IPS-18a (cell line): Measurements from ENCODE around the gene SLC2A6.
A peak's percentile ranks its signal among the peaks of the same experiment; 100 is the strongest.

Experiments
- H3K27ac ChIP-seq: one replicate; pipeline ENCODE4 v1.5.1; 2013; ENCODE audit warnings: low read length
- H3K27me3 ChIP-seq: one replicate; pipeline ENCODE4 v1.6.1; 2013; ENCODE audit warnings: mild to moderate bottlenecking, low read length; ENCODE audit not compliant: control insufficient read depth, insufficient read depth
- H3K36me3 ChIP-seq: one replicate; pipeline ENCODE4 v1.6.1; 2013; ENCODE audit warnings: low read depth, low read length; ENCODE audit not compliant: control insufficient read depth
- H3K4me1 ChIP-seq: one replicate; pipeline ENCODE4 v1.6.1; 2013; ENCODE audit warnings: low read depth, low read length; ENCODE audit not compliant: control insufficient read depth
- H3K4me3 ChIP-seq: one replicate; pipeline ENCODE4 v1.5.1; 2013; ENCODE audit warnings: low read length
- H3K9ac ChIP-seq: one replicate; pipeline ENCODE4 v1.6.1; 2013; ENCODE audit warnings: mild to moderate bottlenecking, low read length, moderate library complexity
- H3K9me3 ChIP-seq: one replicate; pipeline ENCODE4 v1.6.1; 2013; ENCODE audit warnings: low read depth, low read length; ENCODE audit not compliant: control insufficient read depth

Gene SLC2A6, protein sequence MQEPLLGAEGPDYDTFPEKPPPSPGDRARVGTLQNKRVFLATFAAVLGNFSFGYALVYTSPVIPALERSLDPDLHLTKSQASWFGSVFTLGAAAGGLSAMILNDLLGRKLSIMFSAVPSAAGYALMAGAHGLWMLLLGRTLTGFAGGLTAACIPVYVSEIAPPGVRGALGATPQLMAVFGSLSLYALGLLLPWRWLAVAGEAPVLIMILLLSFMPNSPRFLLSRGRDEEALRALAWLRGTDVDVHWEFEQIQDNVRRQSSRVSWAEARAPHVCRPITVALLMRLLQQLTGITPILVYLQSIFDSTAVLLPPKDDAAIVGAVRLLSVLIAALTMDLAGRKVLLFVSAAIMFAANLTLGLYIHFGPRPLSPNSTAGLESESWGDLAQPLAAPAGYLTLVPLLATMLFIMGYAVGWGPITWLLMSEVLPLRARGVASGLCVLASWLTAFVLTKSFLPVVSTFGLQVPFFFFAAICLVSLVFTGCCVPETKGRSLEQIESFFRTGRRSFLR

DNA sequence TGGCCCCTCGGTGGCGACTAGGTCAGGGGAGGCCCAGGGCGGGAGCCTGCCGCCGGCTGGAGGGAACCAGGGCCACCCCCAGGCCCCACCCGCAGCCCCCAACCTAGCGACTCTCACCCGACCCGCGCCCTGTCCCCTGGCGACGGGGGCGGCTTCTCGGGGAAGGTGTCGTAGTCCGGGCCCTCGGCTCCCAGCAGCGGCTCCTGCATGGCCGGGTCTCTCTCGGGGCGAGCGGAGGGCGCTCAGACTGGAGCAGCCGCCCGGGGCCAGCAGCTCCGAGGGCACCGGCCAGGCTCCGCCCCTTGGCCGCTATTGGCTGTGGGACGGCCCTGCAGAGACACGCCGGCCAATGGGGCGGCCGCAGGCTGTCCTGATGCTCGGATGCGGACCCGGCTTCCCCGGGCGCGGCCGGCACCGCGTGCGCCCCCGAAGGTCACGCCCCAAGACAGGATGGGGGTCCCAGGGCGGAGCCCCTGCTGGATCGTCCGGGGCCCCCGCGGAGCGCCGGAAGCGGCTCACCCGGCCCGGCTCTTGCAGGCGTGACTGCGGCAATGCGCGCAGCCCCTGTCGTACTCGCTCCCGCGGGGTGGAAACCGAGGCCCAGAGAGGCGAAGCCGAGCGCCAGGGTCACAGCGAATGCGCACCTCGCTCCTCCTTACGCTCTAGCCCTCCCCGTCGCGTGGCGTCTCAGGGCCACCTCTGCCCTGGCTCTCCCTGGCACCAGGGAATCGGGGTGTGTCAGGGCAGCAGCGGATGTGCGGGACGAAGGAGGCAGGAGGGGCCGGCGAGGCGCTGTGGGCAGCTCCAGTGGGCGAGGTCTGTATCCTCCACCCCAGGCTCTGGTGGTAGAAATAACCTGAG lies at the start of gene SLC2A6:
TSS of gene SLC2A6 (minus strand) at position 249 of the 861 bp plus-strand sequence. CDS start at position 209, 40 bp downstream.
- H3K9me3 ChIP-seq = no peaks in the 10 kb centered on the region
- H3K36me3 ChIP-seq = peaks cover 6% of the 10 kb centered on the region
- peaks cover 10% of the 10 kb centered on the region for H3K4me1 ChIP-seq
- H3K9ac ChIP-seq = peak within 1 kb of the TSS; percentile 54
- H3K4me3 ChIP-seq = peak within 1 kb of the TSS; percentile 64
- no peak within 1 kb of the TSS for H3K27ac ChIP-seq
- H3K27me3 ChIP-seq = peaks cover 6% of the 10 kb centered on the region

DNA sequence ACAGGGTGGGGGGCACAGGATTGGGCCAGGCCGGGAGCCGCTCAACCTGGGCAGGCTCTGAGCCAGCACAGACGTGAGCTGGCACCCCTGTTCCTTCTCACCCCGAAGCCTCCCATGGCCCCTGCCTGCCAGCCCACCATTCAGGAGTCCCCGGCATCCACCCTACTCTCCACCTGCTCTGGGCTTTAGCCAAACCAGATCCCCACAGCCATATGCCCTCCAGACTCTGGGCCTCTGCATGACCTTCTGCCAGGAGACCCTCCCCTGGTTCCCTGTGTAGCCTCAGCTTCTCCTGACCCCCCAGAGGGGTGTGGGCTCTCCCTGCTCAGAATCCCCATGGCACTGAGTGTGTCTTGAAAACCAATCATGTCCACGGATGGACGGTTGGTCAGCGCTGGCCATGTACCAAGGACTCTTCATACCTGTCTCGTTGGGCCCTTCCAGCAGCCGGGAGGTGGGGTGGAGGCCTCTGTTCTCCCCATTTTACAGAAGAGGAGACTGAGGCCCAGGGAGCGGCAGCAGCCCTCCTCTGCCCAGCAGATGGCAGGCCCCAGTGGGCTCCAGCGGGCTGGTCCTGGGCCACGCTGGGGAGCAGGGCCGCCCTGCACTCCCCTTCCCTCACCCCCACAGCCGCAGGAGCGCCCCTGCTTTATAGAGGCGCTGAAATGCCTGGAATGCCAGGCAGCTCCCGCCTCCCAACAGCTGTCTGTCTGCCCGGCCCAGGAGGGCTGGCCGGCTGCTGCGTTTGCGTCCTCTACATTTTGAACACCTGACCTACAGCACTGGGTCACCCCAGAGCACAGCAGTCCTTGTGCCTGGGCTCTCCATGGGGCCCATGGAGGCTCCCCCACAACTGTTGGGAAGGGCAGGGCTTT lies 49.3 kb upstream of the SLC2A6 start:
- Histone ChIP-seq H3K36me3 (no peaks in the 10 kb centered on the region), H3K4me3 (no peak overlapping the region), H3K4me1 (peaks cover 28% of the 10 kb centered on the region), H3K9ac (no peak overlapping the region), H3K9me3 (no peaks in the 10 kb centered on the region), H3K27ac (no peak overlapping the region), H3K27me3 (peaks cover 15% of the 10 kb centered on the region)

DNA sequence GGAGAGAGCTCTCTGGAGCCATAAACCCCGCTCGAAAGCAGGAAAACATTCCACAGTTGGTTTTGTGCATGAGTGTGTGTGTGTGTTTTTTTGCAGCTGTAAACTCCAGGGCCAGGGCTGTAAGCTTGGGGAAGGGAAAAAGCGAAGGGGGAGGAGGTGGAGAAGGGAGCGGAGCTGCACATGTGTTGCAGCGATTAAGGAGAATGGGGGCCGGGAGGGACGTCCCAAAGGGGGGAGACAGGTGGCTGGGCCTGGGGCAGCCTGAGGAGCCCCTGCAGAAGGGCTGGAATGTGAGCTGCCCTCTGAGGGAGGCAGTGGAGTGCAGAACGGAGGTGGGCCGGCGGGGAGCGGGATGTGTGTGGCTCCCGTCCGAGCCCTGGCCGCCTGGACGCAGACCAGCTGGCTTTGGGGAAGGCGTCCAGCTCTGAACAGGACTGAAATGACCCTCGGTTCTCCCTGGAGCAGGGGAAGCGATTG lies 48.6 kb upstream of the SLC2A6 start:
- Histone ChIP-seq H3K36me3 (no peaks in the 10 kb centered on the region), H3K27ac (no peak overlapping the region), H3K9me3 (no peaks in the 10 kb centered on the region), H3K9ac (no peak overlapping the region), H3K4me3 (no peak overlapping the region), H3K27me3 (peaks cover 10% of the 10 kb centered on the region), H3K4me1 (peaks cover 28% of the 10 kb centered on the region)

DNA sequence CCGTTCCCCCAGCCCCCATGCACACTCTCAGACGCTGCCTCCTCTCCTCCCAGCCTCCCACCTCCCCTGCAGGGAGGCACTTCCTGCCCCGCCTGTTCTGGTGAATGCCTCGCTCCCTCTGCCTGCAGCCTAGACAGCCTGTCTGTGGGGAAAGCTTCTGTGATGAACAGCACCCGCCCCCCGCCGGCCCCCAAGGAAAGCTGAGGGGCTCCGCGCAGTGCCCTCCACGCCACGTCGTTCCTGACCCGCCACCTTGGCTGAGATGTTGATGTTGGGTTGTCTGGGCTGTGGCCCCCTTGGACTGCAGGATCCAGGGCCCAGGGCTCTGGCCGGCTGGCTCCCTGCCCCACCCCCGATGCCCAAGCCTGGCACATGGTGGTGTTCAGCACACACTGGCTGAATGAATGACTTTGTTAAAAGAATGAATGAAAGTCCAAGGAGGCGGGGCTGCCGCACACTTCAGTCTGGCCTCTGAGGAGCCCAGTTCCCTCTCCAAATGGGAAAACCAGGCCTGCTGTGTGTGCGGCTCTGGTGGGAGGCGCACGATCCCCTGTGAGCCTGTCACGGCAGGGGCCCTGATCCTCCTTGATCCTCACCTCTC lies 47.9 kb upstream of the SLC2A6 start:
- no peak overlapping the region for H3K27ac ChIP-seq
- no peak overlapping the region for H3K9ac ChIP-seq
- peaks cover 10% of the 10 kb centered on the region for H3K27me3 ChIP-seq

DNA sequence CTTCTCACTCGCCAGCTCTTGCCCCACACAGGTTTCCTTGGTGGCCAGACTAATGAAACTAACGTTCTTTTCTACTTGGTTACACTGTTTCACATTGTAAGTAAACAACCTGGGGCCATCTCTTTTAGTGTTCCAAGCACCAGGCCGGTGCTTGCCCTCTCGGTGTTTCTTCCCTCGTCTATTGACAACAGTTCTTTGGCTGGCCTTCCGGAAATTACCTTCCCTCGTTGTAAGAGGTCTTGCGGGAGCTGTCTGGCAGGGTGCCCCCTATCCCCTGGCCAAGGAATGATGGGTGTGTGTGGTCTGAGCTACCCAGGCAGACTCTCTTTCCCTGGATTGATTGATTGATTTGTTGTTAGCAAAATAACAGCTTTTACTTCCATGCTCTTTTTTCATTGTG lies 46.8 kb upstream of the SLC2A6 start:
- Histone ChIP-seq H3K4me1 (peaks cover 28% of the 10 kb centered on the region), H3K9me3 (no peaks in the 10 kb centered on the region), H3K4me3 (no peak overlapping the region), H3K9ac (no peak overlapping the region), H3K36me3 (no peaks in the 10 kb centered on the region), H3K27ac (no peak overlapping the region), H3K27me3 (peaks cover 10% of the 10 kb centered on the region)

More for the DNA sequence above, 47.9 kb upstream of the SLC2A6 start:
- Histone ChIP-seq H3K4me1 (peaks cover 28% of the 10 kb centered on the region), H3K9me3 (no peaks in the 10 kb centered on the region), H3K36me3 (no peaks in the 10 kb centered on the region), H3K4me3 (peak overlapping the region; percentile 7)

DNA sequence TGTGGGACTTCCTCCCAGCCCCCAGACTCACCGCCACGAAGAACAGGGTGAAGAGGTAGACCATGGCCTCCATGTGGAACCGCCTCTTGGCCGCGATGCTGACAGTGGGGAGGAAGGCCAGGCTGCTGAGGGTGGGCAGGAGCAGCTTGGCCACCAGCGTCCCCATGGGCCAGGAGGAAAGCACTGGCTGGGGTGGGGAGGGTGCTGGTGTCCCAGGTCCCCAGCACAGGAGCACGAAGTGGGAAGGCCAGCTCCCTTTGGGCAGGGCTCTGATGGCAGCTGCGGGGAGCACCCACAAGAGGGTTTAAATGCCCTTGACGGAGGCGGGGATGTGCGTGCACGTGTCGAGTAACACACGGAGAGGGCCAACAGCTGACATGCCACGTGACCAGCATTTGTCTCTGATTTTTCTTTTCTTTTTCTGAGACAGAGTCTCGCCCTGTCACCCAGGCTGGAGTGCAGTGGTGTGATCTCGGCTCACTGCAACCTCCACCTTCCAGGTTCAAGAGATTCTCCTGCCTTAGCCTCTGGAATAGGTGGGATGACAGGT lies 45.9 kb upstream of the SLC2A6 start, which contains the start of gene MYMK:
TSS of gene MYMK (minus strand) at position 281 of the 550 bp plus-strand sequence. CDS start at position 166, 115 bp downstream.
- no peak within 1 kb of the TSS for H3K4me3 ChIP-seq
- H3K27ac ChIP-seq = no peak within 1 kb of the TSS
- H3K9ac ChIP-seq = no peak within 1 kb of the TSS
- peaks cover 10% of the 10 kb centered on the region for H3K27me3 ChIP-seq
- no peaks in the 10 kb centered on the region for H3K36me3 ChIP-seq
- peaks cover 28% of the 10 kb centered on the region for H3K4me1 ChIP-seq
- no peaks in the 10 kb centered on the region for H3K9me3 ChIP-seq

DNA sequence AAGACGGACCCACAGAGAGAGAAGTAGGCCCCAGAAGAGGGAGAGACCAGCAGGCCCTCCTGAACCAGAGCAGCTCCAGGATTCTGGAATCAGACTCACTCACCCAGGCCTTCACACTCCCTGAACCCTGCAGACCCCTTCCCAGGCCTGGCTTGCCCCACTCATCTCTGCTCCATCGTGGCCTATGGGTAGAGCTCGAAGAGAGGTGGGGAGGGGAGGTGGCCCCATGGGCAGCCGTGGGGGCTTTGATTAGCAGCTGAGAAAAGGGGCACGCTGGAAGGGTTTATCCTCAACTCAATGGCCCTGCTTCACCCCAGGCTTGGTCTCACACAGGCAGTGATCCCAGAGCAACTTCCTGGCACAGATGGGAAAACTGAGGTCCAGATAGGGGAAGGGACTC lies 45.2 kb upstream of the SLC2A6 start:
- Histone ChIP-seq H3K36me3 (no peaks in the 10 kb centered on the region), H3K4me1 (peaks cover 28% of the 10 kb centered on the region), H3K4me3 (no peak overlapping the region), H3K9me3 (no peaks in the 10 kb centered on the region), H3K27ac (no peak overlapping the region), H3K9ac (no peak overlapping the region), H3K27me3 (peaks cover 10% of the 10 kb centered on the region)

DNA sequence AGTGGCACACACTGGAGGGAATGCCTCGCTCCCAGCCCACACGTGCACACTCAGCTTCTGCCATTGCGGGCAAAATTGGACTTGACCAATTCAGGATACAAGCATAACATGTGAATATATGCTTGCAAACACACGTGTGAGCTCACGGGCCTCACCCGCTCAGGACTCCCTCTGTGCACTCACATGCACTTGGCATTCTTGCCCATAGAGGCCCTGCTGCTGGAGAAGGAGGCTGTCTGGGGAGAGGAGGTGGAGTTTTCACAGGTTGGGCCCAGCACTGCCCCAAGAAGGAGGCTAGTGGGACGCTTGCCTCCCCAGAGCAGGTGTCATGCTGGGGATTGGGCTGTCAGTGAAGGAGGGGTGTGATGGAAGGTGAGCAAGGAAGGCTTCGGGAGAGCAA lies 44.2 kb upstream of the SLC2A6 start:
- no peak overlapping the region for H3K27ac ChIP-seq
- peaks cover 9% of the 10 kb centered on the region for H3K27me3 ChIP-seq
- H3K4me3 ChIP-seq = no peak overlapping the region
- no peaks in the 10 kb centered on the region for H3K36me3 ChIP-seq
- peaks cover 27% of the 10 kb centered on the region for H3K4me1 ChIP-seq
- H3K9ac ChIP-seq = no peak overlapping the region
- H3K9me3 ChIP-seq = no peaks in the 10 kb centered on the region

DNA sequence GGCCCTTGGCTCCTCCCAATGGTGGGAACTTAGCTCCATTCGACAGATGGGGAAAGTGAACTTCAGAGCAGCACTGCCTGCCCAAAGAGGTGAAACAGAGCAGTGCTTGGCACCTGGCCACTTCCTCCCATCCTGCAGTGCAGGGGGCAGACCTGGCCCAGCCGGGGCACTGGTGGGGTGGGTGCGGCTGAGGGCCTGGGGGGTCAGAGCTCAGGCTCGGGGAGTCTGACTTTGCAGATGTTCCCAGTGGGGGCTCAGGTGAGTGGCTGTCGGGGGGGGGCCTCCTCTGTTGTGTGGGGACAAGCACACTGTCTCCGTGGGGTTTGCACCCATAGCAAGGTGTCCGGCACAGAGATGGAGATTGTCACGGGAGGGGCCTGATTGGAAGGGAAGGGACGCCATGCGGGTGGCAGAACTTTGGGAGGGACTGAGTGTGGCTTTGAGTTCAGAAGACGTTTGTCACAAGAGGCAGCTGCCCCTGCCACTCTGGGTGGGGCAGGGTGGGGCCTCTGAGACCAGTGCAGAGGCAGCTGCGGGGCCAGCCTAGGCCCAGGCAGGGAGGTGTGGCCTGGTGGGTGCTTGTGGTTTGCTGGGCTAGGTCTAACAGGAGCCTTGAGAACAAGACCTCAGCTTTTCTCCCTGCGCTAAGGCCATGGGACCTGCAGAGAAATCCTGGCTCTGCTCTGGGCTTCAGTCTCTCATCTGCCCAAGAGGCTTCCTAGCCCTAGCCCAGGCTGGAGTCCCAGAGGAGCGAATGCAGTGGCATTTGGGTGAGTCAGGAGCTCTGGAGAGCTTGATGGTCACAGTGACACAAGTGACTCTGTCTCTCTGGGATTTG lies 43.4 kb upstream of the SLC2A6 start:
- H3K4me1 ChIP-seq = peaks cover 19% of the 10 kb centered on the region
- H3K36me3 ChIP-seq = no peaks in the 10 kb centered on the region
- no peak overlapping the region for H3K4me3 ChIP-seq
- H3K9ac ChIP-seq = no peak overlapping the region
- H3K27ac ChIP-seq = no peak overlapping the region
- no peaks in the 10 kb centered on the region for H3K9me3 ChIP-seq
- H3K27me3 ChIP-seq = peaks cover 4% of the 10 kb centered on the region
